SK-N-MC (cell line): ENCODE results near the gene BLACAT1.
A peak's percentile ranks its signal among the peaks of the same experiment; 100 is the strongest.

Experiments
- DNase-seq: peaks from one replicate; pipeline ENCODE4 v3.0.0-alpha.2; 2011; ENCODE audit warnings: low read depth, low spot score
- H3K27ac ChIP-seq: fragments of 200-600 bp; sonication (generic); 2 replicates; pipeline ENCODE4 v1.5.1; 2016; ENCODE audit warnings: mixed run types
- H3K36me3 ChIP-seq: fragments of 200-600 bp; sonication (generic); 2 replicates; pipeline ENCODE4 v1.6.1; 2017; ENCODE audit warnings: antibody characterized with exemption, low read length, mixed read lengths; ENCODE audit not compliant: insufficient read depth
- H3K4me3 ChIP-seq: fragments of 200-600 bp; sonication (generic); 2 replicates; pipeline ENCODE4 v1.5.1; 2016
- H3K9ac ChIP-seq: fragments of 200-600 bp; sonication (generic); 2 replicates; pipeline ENCODE4 v1.8.0; 2017; ENCODE audit warnings: mixed run types, mixed read lengths; ENCODE audit not compliant: insufficient read length
- H3K9me3 ChIP-seq: fragments of 200-600 bp; sonication (generic); 2 replicates; pipeline ENCODE4 v1.6.1; 2017; ENCODE audit warnings: low read depth, mild to moderate bottlenecking, antibody characterized with exemption, low read length, moderate library complexity, mixed read lengths
- EZH2 ChIP-seq: fragments of 200-600 bp; sonication (generic); IDR thresholded peaks from one replicate; pipeline ENCODE4 v1.6.1; 2017; ENCODE audit warnings: antibody characterized with exemption
- FOXP2 ChIP-seq: optimal IDR thresholded peaks from 2 replicates; pipeline ENCODE3; 2011; ENCODE audit warnings: mild to moderate bottlenecking, moderate library complexity; ENCODE audit not compliant: insufficient read depth; ENCODE audit errors: extremely low read length, control extremely low read depth
- POLR2AphosphoS5 ChIP-seq: IDR thresholded peaks from 2 replicates; pipeline ENCODE4 v1.6.1; 2012; ENCODE audit warnings: mild to moderate bottlenecking, low read depth, low read length, borderline replicate concordance

The BLACAT1 gene

DNA sequence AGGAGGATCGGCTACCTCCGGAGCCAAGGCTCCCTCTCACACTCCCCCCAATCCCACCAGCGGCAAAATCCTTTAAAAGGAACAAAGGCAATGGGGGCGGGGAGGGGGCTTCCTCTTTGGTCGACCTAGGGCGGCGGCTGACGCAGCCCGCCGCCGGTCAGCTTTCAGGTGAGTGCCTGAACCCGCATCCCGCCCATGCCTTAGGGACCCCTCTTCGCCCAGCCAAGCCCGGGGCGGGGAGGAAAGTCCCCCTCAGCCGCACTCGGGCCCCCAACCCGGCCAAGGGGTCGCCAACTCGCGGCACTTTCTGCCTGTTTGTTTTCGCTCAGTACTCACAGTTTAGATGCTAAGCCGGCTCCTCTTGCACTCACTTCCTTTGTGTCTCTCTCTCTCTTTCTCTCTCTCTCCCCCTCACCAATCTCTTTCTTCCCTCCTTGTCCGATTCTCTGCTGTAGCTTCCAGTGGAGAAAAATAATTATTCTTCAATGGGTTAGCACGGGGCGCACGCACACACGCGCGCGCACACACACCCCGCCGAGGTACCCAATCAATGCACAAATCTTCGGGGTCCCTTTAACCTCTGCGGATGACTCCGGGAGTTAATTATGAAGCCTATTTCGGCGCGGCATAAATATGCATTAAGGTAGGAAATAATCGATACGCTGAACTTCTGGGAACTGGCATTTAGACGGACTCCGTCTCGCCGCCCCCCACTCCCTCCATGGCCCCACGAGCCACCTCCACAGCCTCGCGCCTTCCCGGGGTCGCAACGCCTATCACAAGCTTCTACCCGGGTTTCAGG is at the start of gene BLACAT1:
TSS of gene BLACAT1 (minus strand) at position 465 of the 802 bp plus-strand sequence.
- Histone ChIP-seq H3K9ac (no peak within 1 kb of the TSS), H3K4me3 (peak within 1 kb of the TSS; percentile 57), H3K9me3 (no peaks in the 10 kb centered on the region), H3K27ac (no peak within 1 kb of the TSS), H3K36me3 (no peaks in the 10 kb centered on the region)
- DNase-seq = no peak
- TF ChIP-seq FOXP2 = no peak
- no peak for TF ChIP-seq POLR2AphosphoS5
- TF ChIP-seq EZH2 = no peak

DNA sequence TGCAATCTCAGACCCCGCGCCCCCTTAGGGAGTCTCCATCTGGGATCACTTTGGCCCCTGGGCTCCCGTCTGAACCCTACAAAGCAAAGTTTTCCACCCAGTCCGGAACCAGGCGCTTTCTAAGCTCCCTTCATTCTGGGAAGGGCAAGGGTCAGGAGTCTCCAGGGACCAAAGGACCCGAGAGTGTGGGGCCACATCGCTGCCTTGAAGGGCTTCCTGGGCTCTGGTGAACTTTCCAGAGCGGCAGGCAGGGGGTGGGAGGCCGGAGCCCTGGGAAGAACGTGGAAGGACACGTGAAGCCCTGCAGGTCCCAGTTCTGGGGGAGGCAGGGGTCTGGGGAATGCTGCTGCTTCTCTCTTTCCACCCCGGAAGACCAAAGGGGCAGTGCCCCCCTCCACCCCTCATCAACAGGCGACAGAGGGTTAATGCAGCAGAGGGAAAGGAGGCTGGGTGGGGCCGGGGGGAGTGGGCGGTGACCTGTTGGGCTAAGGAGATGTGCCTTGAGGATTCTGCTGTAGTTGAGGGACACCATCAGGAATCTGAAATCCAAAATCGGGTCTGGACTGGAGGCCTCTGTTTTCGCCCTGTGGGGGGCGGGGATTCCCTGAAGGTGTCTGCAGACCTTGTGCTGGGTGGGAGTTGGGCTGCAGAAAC is 49.4 kb upstream of the BLACAT1 start:
- H3K4me3 ChIP-seq = peak overlapping the region; percentile 88
- H3K9me3 ChIP-seq = no peaks in the 10 kb centered on the region
- no peak for TF ChIP-seq EZH2
- no peak for TF ChIP-seq POLR2AphosphoS5
- TF ChIP-seq FOXP2 = no peak
- H3K27ac ChIP-seq = no peak overlapping the region
- H3K9ac ChIP-seq = peak overlapping the region; percentile 60
- DNase-seq = no peak
- no peaks in the 10 kb centered on the region for H3K36me3 ChIP-seq

DNA sequence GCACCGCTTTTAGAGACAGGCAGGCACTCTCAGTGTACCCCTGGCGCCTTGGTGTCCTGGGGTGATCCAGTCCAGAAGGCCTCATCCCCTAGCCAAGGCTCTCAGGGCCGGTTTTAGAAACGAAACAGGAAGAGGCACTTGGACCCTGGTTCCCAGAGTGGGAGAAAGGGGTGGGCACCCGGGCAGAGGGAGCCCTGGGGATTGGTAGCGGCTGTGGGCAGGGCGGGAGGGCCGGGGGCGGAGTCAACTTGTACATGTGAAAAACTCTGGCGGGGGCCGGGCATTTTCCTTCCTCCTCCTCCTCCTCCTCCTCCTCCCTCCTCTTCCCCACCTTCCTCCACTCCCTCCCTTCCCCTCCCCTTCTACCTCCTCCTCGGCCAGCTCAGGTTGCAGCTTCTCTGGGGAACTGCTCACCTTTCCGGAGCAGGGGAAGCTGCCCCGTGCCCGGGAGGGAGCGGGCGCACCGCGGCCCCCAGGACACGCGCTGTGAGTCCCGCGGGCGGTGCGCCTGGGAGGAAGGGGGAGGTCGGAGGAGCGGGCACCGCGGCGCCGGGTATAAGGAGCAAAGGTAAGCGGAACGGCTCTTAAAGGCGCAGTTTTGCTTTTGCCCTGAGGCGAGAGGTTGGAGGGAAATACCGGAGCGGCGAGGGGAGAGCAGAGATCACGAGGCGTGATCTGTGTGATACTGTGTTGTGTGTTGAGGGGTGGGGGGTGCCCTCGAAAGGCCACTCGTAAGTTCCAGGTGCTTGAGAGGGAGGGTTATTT is 48.6 kb upstream of the BLACAT1 start, which contains the start of gene CDK18:
TSS of gene CDK18 (plus strand) at position 359 of the 765 bp plus-strand sequence. CDS start 18,499 bp downstream, outside the sequence.
- H3K36me3 ChIP-seq = no peaks in the 10 kb centered on the region

DNA sequence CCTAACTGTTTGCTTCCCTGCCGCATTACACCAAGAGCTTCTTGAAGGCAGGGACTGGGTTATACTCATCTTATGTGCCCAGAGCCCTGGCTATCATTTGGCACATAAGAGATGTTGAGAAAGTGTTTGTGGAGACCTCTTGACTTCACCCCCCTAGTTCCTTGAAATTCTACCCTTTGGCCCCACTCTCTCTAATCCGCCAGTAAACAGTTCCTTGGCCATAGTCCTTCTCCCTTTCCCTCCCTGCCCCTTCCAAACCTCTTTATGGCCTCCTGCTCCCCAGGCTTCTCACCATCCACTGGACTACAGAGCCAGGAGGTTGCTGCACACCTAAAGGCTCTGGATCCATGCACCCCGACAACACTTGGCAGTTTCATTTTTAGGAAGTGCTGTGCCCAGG is 47.1 kb upstream of the BLACAT1 start:
- Histone ChIP-seq H3K9ac (no peak overlapping the region), H3K27ac (no peak overlapping the region), H3K36me3 (no peaks in the 10 kb centered on the region), H3K9me3 (no peaks in the 10 kb centered on the region), H3K4me3 (no peak overlapping the region)
- TF ChIP-seq EZH2 (no peak), POLR2AphosphoS5 (no peak), FOXP2 (no peak)
- DNase-seq = no peak

More for the DNA sequence above, 48.6 kb upstream of the BLACAT1 start, which contains the start of gene CDK18:
- Histone ChIP-seq H3K27ac (no peak within 1 kb of the TSS), H3K4me3 (peak within 1 kb of the TSS; percentile 88), H3K9ac (peak within 1 kb of the TSS; percentile 60), H3K9me3 (no peaks in the 10 kb centered on the region)
- no peak for DNase-seq
- TF ChIP-seq EZH2 (no peak), FOXP2 (no peak), POLR2AphosphoS5 (no peak)

DNA sequence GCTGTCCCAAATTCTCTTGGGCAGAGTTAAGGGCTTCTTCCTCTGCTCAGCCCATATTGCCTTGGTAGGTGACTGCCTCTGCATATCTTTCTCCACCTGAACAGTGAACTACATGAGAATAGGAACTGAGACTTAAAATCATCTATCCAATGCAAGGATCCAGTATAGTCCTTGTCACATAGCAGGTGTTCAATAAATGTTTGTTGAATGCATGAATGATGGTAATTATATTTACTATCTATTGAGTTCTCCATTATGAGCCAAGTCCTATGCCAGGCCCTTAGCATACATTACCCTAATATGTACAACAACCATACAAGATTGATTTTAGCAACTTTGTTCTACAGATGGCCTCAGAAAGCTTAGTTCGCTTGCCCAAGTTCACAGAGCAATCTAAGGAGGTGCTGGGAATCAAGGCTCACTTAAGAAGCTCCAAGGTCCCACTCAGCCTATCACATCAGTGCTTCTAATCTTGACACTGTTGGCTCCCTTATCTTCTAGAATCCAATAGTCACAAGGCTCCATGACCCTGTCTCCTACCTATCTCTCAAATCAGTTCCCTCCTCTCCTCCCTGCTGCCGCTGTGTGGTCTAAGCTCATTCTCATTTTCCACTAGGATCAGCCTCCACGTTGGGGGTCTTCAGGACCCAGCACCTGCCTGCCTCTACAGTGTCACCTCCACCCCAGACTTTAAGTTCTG is 46.4 kb upstream of the BLACAT1 start:
- TF ChIP-seq POLR2AphosphoS5 (no peak), EZH2 (no peak), FOXP2 (no peak)
- H3K36me3 ChIP-seq = no peaks in the 10 kb centered on the region
- no peak overlapping the region for H3K9ac ChIP-seq
- no peak for DNase-seq
- H3K9me3 ChIP-seq = no peaks in the 10 kb centered on the region
- no peak overlapping the region for H3K4me3 ChIP-seq
- H3K27ac ChIP-seq = no peak overlapping the region

DNA sequence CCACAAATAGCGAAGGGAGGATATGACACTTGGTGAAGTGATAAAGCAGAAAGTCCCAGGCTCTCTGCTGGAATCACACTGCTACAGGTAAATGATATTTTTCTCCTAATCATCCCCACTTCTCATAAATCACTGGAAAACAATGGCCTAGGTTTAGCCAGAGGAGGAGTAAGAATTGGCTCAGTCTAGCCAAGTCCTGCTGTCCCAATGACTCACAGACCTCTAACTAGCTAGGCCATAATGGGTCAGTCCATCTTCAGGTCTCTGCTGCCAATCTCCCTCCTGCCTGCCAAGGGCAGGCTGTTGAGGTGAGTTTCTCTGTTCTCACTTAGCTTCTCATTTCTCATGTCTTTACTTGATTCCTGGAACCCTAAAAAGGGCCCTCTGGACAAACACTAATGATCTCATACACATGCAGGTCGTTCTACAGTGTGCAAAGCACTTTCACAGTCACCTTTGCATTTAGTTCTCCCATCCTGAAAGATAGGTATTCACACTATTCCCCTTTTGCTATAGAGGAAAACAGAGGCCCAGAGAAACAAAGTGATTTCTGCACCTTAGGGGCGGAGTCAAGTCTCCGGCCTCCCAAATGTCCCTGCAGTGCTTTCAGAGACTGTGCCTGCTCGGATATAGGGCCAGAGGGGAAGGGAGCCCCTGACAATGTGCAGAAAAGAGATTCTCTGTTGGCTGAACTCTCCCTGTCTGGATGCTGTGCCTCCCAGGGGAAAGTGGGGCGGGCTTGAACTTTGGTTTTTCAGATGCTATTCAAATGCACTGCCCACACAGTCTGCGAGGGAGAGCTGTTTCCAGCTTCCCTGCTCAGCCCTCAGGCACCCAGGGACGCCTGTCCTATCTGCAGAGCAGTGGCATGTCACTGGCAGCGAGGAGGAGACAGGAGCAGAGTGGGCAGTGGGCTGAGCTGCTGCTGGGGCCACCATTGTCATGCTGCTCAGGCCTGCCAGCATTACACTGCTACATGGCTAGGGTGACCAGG is 44.7 kb upstream of the BLACAT1 start:
- Histone ChIP-seq H3K36me3 (no peaks in the 10 kb centered on the region), H3K9ac (no peak overlapping the region), H3K9me3 (no peaks in the 10 kb centered on the region), H3K27ac (no peak overlapping the region), H3K4me3 (no peak overlapping the region)
- DNase-seq = no peak
- no peak for TF ChIP-seq FOXP2
- TF ChIP-seq POLR2AphosphoS5 = no peak
- TF ChIP-seq EZH2 = no peak

DNA sequence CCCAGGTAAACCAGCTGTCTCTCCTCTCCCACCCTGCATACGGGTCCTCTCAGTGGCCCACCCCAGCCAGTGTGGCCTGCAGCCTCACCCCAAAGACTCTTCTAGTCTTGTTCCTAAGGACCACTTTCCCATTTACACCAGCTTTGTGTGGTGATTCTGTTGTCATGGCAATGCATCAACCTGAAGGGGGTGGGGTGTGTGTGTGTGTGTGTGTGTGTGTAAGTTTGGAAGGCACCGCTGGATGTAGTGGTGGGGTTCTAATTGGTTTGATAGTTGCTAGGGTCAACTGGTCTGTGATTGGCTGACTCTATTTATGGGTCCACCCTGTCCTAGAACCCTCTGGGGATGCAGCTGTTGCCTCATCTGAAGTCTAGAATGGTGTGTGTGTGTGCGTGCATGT is 43.9 kb upstream of the BLACAT1 start:
- Histone ChIP-seq H3K9ac (no peak overlapping the region), H3K4me3 (no peak overlapping the region), H3K27ac (no peak overlapping the region), H3K36me3 (no peaks in the 10 kb centered on the region), H3K9me3 (no peaks in the 10 kb centered on the region)
- no peak for TF ChIP-seq EZH2
- TF ChIP-seq FOXP2 = no peak
- no peak for TF ChIP-seq POLR2AphosphoS5
- no peak for DNase-seq
